HepG2 (cell line): ENCODE measurements around the gene VARS2. TPM values are rescaled to one million over a fixed set of nuclear protein-coding genes. Genes with fewer than 3 reads are reported as not detected.
A peak's percentile ranks its signal among the peaks of the same experiment; 100 is the strongest.

Source experiments
- ARHGAP35 ChIP-seq: sonication (generic); formaldehyde crosslinking; IDR thresholded peaks from 2 replicates; pipeline ENCODE4 v1.9.0; 2022; ENCODE audit warnings: mild to moderate bottlenecking, inconsistent platforms, moderate library complexity, missing genetic modification reagents, borderline replicate concordance
- FOSL1 ChIP-seq: sonication (generic); formaldehyde crosslinking; IDR thresholded peaks from 2 replicates; pipeline ENCODE4 v1.9.0; 2021; ENCODE audit warnings: missing genetic modification reagents, borderline replicate concordance
- NCOA1 ChIP-seq: sonication (generic); formaldehyde crosslinking; IDR thresholded peaks from 2 replicates; pipeline ENCODE4 v1.9.0; 2021; ENCODE audit warnings: missing genetic modification reagents
- REL ChIP-seq: sonication (generic); formaldehyde crosslinking; conservative IDR thresholded peaks from 2 replicates; pipeline ENCODE4 v1.8.0; 2022; ENCODE audit warnings: mild to moderate bottlenecking, missing genetic modification reagents, moderate library complexity
- U2AF2 ChIP-seq: fragments of 200-400 bp; formaldehyde crosslinking; IDR thresholded peaks from 2 replicates; pipeline ENCODE4 v1.6.1; 2017; ENCODE audit warnings: low read depth, mild to moderate bottlenecking, low read length
- ZBTB43 ChIP-seq: sonication (generic); formaldehyde crosslinking; conservative IDR thresholded peaks from 2 replicates; pipeline ENCODE4 v1.4.0; 2020; ENCODE audit warnings: missing genetic modification reagents
- ZBTB44 ChIP-seq: sonication (generic); formaldehyde crosslinking; IDR thresholded peaks from 2 replicates; pipeline ENCODE4 v1.4.0; 2020; ENCODE audit warnings: missing genetic modification reagents
- ZNF354B ChIP-seq: sonication (generic); formaldehyde crosslinking; IDR thresholded peaks from 2 replicates; pipeline ENCODE4 v1.8.0; 2022; ENCODE audit warnings: mild to moderate bottlenecking, missing genetic modification reagents
- ZNF704 ChIP-seq: sonication (generic); formaldehyde crosslinking; IDR thresholded peaks from 2 replicates; pipeline ENCODE4 v1.8.1; 2023; ENCODE audit warnings: mild to moderate bottlenecking, inconsistent platforms, moderate library complexity, missing genetic modification reagents, borderline replicate concordance
- polyA plus RNA-seq, 8 experiments: library from polyadenylated mRNA; depleted of rRNA in 3 of 8; stranded (reverse) in 7 of 8; unstranded in 1 of 8; fragments of >200 nt; fragmentation: Illumina TruSeq in 4 of 8; extraction: Trizol in 4 of 8; gene quantifications; 2 replicates each; pipeline versions ENCODE4 v1.2.1 to v1.2.3, GENCODE V29; 2011 to 2016; ENCODE audit warnings: low read depth in 4 of 8, missing spikeins in 1 of 8, mixed read lengths in 1 of 8; ENCODE audit not compliant: insufficient read depth in 1 of 8
- total RNA-seq, 5 experiments: library from RNA; depleted of rRNA; stranded (reverse); fragments of >200 nt; fragmentation: Illumina TruSeq; extraction: Trizol; gene quantifications; 2 replicates each; pipeline ENCODE4 v1.2.3, GENCODE V29; 2016; ENCODE audit warnings: low read depth in 1 of 5
- TF ChIP-seq, protein P1 (sequence below): sonication (generic); formaldehyde crosslinking; IDR thresholded peaks from one replicate; pipeline ENCODE4 v1.5.1; 2020; ENCODE audit warnings: mild to moderate bottlenecking, missing genetic modification reagents; ENCODE audit errors: not compliant biosample characterization
- TF ChIP-seq, protein P2 (sequence below): IDR thresholded peaks from 2 replicates; pipeline ENCODE4 v1.6.1; 2012; ENCODE audit warnings: low read depth, low read length, improper control_type of control experiment
- TF ChIP-seq, protein P3 (sequence below): sonication (generic); formaldehyde crosslinking; IDR thresholded peaks from 2 replicates; pipeline ENCODE4 v1.5.1; 2020; ENCODE audit warnings: missing genetic modification reagents, mild to moderate bottlenecking, borderline replicate concordance

Gene VARS2
- total and polyA plus RNA-seq, 2 of the 13 experiments (the other 11 are each of a cell fraction or from before 2014, with no cell fraction given): 61.8 to 71.8 TPM

- TF ChIP-seq NCOA1 (CRISPR knock-in tag) (no peak), REL (CRISPR knock-in tag) (no peak), ZNF354B (0 out of 2 replicates have a peak, but pooled peaks have one; percentile 16), U2AF2 (no peak), ZBTB43 (CRISPR knock-in tag) (no peak; the same call in 1 of the 2 replicates), ZNF704 (CRISPR knock-in tag) (no peak), ARHGAP35 (CRISPR knock-in tag) (no peak), FOSL1 (no peak), ZBTB44 (CRISPR knock-in tag) (no peak)
- TF ChIP-seq, protein P1, sequence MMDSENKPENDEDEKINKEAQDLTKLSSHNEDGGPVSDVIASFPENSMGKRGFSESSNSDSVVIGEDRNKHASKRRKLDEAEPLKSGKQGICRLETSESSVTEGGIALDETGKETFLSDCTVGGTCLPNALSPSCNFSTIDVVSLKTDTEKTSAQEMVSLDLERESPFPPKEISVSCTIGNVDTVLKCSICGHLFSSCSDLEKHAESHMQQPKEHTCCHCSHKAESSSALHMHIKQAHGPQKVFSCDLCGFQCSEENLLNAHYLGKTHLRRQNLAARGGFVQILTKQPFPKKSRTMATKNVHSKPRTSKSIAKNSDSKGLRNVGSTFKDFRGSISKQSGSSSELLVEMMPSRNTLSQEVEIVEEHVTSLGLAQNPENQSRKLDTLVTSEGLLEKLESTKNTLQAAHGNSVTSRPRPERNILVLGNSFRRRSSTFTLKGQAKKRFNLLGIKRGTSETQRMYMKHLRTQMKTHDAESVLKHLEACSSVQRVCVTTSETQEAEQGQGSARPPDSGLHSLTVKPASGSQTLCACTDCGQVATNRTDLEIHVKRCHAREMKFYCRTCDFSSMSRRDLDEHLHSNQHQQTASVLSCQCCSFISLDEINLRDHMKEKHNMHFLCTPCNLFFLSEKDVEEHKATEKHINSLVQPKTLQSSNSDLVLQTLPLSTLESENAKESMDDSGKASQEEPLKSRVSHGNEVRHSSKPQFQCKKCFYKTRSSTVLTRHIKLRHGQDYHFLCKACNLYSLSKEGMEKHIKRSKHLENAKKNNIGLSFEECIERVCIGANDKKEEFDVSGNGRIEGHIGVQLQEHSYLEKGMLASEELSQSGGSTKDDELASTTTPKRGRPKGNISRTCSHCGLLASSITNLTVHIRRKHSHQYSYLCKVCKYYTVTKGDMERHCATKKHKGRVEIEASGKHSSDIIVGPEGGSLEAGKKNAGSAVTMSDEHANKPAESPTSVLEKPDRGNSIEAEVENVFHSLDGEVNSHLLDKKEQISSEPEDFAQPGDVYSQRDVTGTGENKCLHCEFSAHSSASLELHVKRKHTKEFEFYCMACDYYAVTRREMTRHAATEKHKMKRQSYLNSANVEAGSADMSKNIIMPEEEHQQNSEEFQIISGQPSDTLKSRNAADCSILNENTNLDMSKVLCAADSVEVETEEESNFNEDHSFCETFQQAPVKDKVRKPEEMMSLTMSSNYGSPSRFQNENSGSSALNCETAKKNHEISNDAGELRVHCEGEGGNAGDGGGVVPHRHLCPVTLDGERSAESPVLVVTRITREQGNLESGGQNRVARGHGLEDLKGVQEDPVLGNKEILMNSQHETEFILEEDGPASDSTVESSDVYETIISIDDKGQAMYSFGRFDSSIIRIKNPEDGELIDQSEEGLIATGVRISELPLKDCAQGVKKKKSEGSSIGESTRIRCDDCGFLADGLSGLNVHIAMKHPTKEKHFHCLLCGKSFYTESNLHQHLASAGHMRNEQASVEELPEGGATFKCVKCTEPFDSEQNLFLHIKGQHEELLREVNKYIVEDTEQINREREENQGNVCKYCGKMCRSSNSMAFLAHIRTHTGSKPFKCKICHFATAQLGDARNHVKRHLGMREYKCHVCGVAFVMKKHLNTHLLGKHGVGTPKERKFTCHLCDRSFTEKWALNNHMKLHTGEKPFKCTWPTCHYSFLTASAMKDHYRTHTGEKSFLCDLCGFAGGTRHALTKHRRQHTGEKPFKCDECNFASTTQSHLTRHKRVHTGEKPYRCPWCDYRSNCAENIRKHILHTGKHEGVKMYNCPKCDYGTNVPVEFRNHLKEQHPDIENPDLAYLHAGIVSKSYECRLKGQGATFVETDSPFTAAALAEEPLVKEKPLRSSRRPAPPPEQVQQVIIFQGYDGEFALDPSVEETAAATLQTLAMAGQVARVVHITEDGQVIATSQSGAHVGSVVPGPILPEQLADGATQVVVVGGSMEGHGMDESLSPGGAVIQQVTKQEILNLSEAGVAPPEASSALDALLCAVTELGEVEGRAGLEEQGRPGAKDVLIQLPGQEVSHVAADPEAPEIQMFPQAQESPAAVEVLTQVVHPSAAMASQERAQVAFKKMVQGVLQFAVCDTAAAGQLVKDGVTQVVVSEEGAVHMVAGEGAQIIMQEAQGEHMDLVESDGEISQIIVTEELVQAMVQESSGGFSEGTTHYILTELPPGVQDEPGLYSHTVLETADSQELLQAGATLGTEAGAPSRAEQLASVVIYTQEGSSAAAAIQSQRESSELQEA (CRISPR knock-in tag): no peak
- TF ChIP-seq, protein P2, sequence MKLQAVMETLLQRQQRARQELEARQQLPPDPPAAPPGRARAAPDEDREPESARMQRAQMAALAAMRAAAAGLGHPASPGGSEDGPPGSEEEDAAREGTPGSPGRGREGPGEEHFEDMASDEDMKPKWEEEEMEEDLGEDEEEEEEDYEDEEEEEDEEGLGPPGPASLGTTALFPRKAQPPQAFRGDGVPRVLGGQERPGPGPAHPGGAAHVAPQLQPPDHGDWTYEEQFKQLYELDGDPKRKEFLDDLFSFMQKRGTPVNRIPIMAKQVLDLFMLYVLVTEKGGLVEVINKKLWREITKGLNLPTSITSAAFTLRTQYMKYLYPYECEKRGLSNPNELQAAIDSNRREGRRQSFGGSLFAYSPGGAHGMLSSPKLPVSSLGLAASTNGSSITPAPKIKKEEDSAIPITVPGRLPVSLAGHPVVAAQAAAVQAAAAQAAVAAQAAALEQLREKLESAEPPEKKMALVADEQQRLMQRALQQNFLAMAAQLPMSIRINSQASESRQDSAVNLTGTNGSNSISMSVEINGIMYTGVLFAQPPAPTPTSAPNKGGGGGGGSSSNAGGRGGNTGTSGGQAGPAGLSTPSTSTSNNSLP: peak; percentile 83
- TF ChIP-seq, protein P3, sequence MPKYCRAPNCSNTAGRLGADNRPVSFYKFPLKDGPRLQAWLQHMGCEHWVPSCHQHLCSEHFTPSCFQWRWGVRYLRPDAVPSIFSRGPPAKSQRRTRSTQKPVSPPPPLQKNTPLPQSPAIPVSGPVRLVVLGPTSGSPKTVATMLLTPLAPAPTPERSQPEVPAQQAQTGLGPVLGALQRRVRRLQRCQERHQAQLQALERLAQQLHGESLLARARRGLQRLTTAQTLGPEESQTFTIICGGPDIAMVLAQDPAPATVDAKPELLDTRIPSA (CRISPR knock-in tag): no peak
These were observed 36.4 kb upstream of the VARS2 start (continued) for GRCh38 chr6:30877419-30878262.
